ENCODE data around the gene HGFAC.

Gene HGFAC

GRCh38 chr4:3475041-3475712, 33.4 kb downstream of the HGFAC start:
- no peak for DNase-seq

GRCh38 chr4:3475713-3476260, 34.0 kb downstream of the HGFAC start:
- no peak for DNase-seq

- no peak for DNase-seq
These were observed 34.6 kb downstream of the HGFAC start for GRCh38 chr4:3476341-3476747.

GRCh38 chr4:3476936-3477749, 35.4 kb downstream of the HGFAC start:
- no peak for DNase-seq

- DNase-seq: peak; percentile 9
These were observed 36.1 kb downstream of the HGFAC start for GRCh38 chr4:3477750-3478430.

GRCh38 chr4:3478446-3479357, 36.9 kb downstream of the HGFAC start:
- no peak for DNase-seq

GRCh38 chr4:3479358-3480101, 37.8 kb downstream of the HGFAC start:
- DNase-seq: no peak

GRCh38 chr4:3480528-3481112, 38.9 kb downstream of the HGFAC start:
- peak; percentile 70 for DNase-seq

- DNase-seq: no peak
These were observed 39.4 kb downstream of the HGFAC start for GRCh38 chr4:3481113-3481531.

- no peak for DNase-seq
These were observed 40.1 kb downstream of the HGFAC start for GRCh38 chr4:3481783-3482393.

- DNase-seq: no peak
These were observed 40.9 kb downstream of the HGFAC start for GRCh38 chr4:3482707-3483106.

- DNase-seq: peak; percentile 18
These were observed 41.7 kb downstream of the HGFAC start for GRCh38 chr4:3483471-3483921.

GRCh38 chr4:3484057-3484973, 42.5 kb downstream of the HGFAC start:
- no peak for DNase-seq

GRCh38 chr4:3485011-3485791, 43.4 kb downstream of the HGFAC start:
- no peak for DNase-seq

- no peak for DNase-seq
These were observed 44.2 kb downstream of the HGFAC start for GRCh38 chr4:3485886-3486540.

GRCh38 chr4:3486541-3487540, 45.1 kb downstream of the HGFAC start:
- no peak for DNase-seq
